HUES6 (cell line): ENCODE measurements around the gene CIPC.

Experiments used
- H3K27ac ChIP-seq: 2 replicates; pipeline ENCODE4 v1.7.0; 2013; ENCODE audit warnings: low read depth, mild to moderate bottlenecking, low read length, inconsistent platforms
- H3K27me3 ChIP-seq: 2 replicates; pipeline ENCODE4 v1.6.1; 2013; ENCODE audit warnings: low read length; ENCODE audit not compliant: control insufficient read depth, insufficient read depth
- H3K36me3 ChIP-seq: 2 replicates; pipeline ENCODE4 v1.6.1; 2013; ENCODE audit warnings: low read length; ENCODE audit not compliant: control insufficient read depth, insufficient read depth
- H3K4me1 ChIP-seq: 2 replicates; pipeline ENCODE4 v1.6.1; 2013; ENCODE audit warnings: low read length; ENCODE audit not compliant: control insufficient read depth, insufficient read depth
- H3K4me3 ChIP-seq: 2 replicates; pipeline ENCODE4 v1.5.1; 2013; ENCODE audit warnings: low read depth, low read length
- H3K9ac ChIP-seq: one replicate; pipeline ENCODE4 v1.6.1; 2013; ENCODE audit warnings: mild to moderate bottlenecking, low read length
- H3K9me3 ChIP-seq: 2 replicates; pipeline ENCODE4 v1.6.1; 2013; ENCODE audit warnings: low read depth, low read length; ENCODE audit not compliant: control insufficient read depth, insufficient read depth

Gene CIPC

DNA sequence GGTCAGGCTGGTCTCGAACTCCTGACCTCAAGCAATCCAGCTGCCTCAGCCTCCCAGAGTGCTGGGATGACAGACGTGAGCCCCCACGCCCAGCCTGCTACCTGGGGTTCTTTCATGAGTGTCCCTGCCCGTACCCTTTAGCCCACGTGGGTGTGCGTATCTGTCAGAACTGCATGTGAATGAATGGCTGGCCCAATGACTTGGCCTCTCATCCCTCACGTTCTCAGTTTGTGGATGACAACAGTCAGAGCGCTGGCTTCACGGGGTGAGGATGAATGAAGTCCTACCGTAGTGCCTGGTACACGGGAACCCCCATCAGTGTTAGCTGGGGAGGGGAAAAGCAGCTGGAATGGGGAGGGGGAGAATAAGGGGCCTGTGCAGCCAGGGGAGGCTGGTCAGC is 59.7 kb downstream of the CIPC start:
- Histone ChIP-seq H3K36me3 (no peaks in the 10 kb centered on the region), H3K4me3 (no peak overlapping the region), H3K9me3 (no peaks in the 10 kb centered on the region; the same call in 1 of the 2 replicates), H3K4me1 (peaks cover 15% of the 10 kb centered on the region), H3K9ac (no peak overlapping the region), H3K27ac (no peak overlapping the region), H3K27me3 (peaks cover 4% of the 10 kb centered on the region; the same call in 1 of the 2 replicates)

- no peaks in the 10 kb centered on the region for H3K36me3 ChIP-seq
- H3K27me3 ChIP-seq, result peaks cover 4% of the 10 kb centered on the region; the same call in 1 of the 2 replicates
- peaks cover 15% of the 10 kb centered on the region for H3K4me1 ChIP-seq
- H3K9me3 ChIP-seq, result no peaks in the 10 kb centered on the region; the same call in 1 of the 2 replicates
- peak overlapping the region; percentile 21; the same call in 1 of the 2 replicates for H3K4me3 ChIP-seq
- peak overlapping the region; percentile 1 for H3K9ac ChIP-seq
- H3K27ac ChIP-seq, result no peak overlapping the region
Measured at GRCh38 chr14:77158175-77158881, 60.3 kb downstream of the CIPC start.

DNA sequence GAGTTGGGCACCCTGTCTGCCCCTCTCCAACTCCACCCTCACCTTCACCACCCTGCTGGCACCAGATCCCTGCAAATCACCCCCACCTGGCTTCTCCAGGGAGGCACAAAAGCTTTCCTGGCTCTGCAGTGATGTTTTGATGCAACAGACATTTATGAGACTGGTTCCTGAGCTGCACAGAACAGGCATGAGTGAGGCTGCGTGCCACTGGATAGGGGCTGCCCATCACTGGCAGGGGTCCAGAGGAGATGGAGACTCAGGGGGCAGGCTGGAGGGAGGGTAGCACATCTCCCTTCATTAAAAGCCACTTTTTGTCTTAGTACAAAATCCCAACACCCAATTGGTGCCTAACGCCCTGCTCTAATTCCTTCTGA is 60.8 kb downstream of the CIPC start:
- peaks cover 4% of the 10 kb centered on the region; the same call in 1 of the 2 replicates for H3K27me3 ChIP-seq
- peaks cover 15% of the 10 kb centered on the region for H3K4me1 ChIP-seq
- peak overlapping the region; percentile 21; the same call in 1 of the 2 replicates for H3K4me3 ChIP-seq
- H3K9ac ChIP-seq, result peak overlapping the region; percentile 1
- no peak overlapping the region for H3K27ac ChIP-seq
- H3K36me3 ChIP-seq, result no peaks in the 10 kb centered on the region
- H3K9me3 ChIP-seq, result no peaks in the 10 kb centered on the region; the same call in 1 of the 2 replicates

DNA sequence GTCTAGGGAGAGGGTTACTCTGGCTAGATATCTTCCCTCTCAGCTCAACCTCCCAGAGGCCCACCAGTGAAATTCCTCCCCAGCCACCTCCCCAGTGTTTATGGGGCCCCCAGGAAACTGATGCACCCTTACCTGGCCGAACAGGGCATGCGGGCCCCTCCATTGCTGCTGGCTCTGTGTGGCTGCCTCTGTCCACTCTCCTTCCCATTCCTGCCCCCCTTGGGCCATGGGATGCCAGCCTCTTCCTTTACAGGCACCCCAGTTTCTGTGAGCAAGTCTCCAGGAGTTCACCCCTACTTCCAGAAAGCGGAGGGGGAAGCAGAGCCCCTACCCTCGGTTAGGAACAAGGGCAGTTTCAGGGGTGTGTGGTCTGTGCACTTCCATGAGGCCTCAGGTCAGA is 63.0 kb downstream of the CIPC start:
- no peak overlapping the region for H3K4me3 ChIP-seq

More for the DNA sequence above, 63.0 kb downstream of the CIPC start:
- H3K4me1 ChIP-seq, result peaks cover 15% of the 10 kb centered on the region
- H3K9ac ChIP-seq, result no peak overlapping the region
- no peak overlapping the region for H3K27ac ChIP-seq
- no peaks in the 10 kb centered on the region for H3K36me3 ChIP-seq
- H3K9me3 ChIP-seq, result no peaks in the 10 kb centered on the region
- peaks cover 4% of the 10 kb centered on the region; the same call in 1 of the 2 replicates for H3K27me3 ChIP-seq
